ENCODE results near the gene FRMPD3.

Gene FRMPD3

DNA sequence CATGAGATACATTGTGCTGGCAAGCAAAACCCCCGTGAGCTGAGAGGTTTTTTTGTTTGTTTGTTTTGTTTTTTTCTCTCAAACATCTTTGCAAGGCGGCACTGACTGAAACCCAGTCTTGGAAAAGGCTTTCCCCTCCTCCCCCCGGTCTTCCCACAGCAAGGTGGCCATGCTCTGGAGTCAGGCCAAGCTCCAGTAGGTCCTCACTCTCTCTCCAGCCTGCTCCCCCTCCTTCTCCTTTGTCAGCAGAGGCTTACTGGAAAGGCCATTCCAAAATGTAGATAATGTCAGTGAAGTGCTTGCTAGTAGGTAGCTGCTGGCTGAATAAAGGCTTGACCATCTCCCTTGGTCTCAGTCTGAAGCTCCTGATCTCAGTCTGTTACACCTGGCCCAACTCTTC lies 32.6 kb downstream of the FRMPD3 start:
- DNase-seq (ENCODE audit: low read depth): no peak

GRCh38 chrX:107484002-107484726 lies 34.7 kb downstream of the FRMPD3 start:
- DNase-seq (ENCODE audit: low read depth): no peak

DNA sequence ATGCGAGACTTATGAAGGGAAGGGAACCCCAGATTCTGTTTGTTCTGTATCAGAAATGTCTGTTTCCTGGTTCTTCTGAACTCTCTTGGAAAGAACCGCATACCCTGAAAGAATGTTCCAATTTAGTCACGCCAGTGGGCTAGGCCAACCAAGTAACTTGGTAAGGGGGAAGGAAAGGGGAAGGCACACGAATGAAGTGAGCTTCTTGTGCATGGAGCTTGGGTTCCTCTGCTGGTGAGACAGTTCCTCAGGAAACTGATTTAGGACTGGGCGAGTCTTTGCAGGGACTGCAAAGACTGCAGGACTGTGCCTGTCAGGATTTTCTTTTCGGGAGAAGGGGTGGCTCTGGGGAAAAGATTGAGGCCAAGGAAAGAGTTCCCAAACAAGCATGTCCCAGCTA lies 35.6 kb downstream of the FRMPD3 start:
- no peak for DNase-seq (ENCODE audit: low read depth)

- DNase-seq (ENCODE audit: low read depth): no peak
These were observed 43.7 kb downstream of the FRMPD3 start for GRCh38 chrX:107493141-107493540.

GRCh38 chrX:107496786-107497185 lies 47.3 kb downstream of the FRMPD3 start:
- no peak for DNase-seq (ENCODE audit: low read depth)
